NCI-H1417 (cell line): ENCODE data around the gene DOCK11.
"Not testable (repeated sequence)": the region's sequence is repeated elsewhere in the genome, so short reads cannot be mapped to it uniquely, and the experiment has no call there.

Experiments used
- DNase-seq, 3 experiments: peaks; one replicate each; lab custom pipeline; 2025; lab: John Stamatoyannopoulos, UW

DOCK11 gene

GRCh38 chrX:118694638-118695037 is 199.0 kb downstream of the DOCK11 start:
- no peak for DNase-seq

- no peak for DNase-seq
These were observed 203.0 kb downstream of the DOCK11 start for GRCh38 chrX:118698516-118699170.

GRCh38 chrX:118702741-118703140 is 207.1 kb downstream of the DOCK11 start:
- DNase-seq, result no peak

GRCh38 chrX:118706681-118707080 is 211.1 kb downstream of the DOCK11 start:
- no peak for DNase-seq

- no peak for DNase-seq
These were observed 218.9 kb downstream of the DOCK11 start for GRCh38 chrX:118714521-118714920.

- not testable (repeated sequence) for DNase-seq
These were observed 220.3 kb downstream of the DOCK11 start for GRCh38 chrX:118715917-118716316.

GRCh38 chrX:118716833-118717232 is 221.2 kb downstream of the DOCK11 start:
- DNase-seq, result not testable (repeated sequence)

GRCh38 chrX:118717678-118718391 is 222.2 kb downstream of the DOCK11 start:
- DNase-seq, result no peak

GRCh38 chrX:118718737-118719136 is 223.1 kb downstream of the DOCK11 start:
- no peak for DNase-seq

GRCh38 chrX:118720058-118720707 is 224.6 kb downstream of the DOCK11 start:
- DNase-seq, result no peak

- DNase-seq, result no peak
These were observed 227.8 kb downstream of the DOCK11 start for GRCh38 chrX:118723376-118723775.

- no peak for DNase-seq
These were observed 228.8 kb downstream of the DOCK11 start for GRCh38 chrX:118724365-118724764.

- no peak for DNase-seq
These were observed 229.2 kb downstream of the DOCK11 start for GRCh38 chrX:118724775-118725174.

- no peak for DNase-seq
These were observed 230.8 kb downstream of the DOCK11 start for GRCh38 chrX:118726396-118726795.

- DNase-seq, result peak; percentile 87 to 91 (median 88)
These were observed 231.5 kb downstream of the DOCK11 start, which contains the start of gene IL13RA1 for GRCh38 chrX:118726887-118727685. TSS of gene IL13RA1 (plus strand) at chrX:118727606. CDS start at chrX:118727639, 33 bp downstream.

GRCh38 chrX:118727686-118728339 is 232.2 kb downstream of the DOCK11 start:
- DNase-seq, result peak in 2 of 3 experiments; percentile 53 to 72

GRCh38 chrX:118729042-118729652 is 233.5 kb downstream of the DOCK11 start:
- no peak for DNase-seq

GRCh38 chrX:118730500-118731247 is 235.1 kb downstream of the DOCK11 start:
- DNase-seq, result no peak

- not testable (repeated sequence) for DNase-seq
These were observed 236.9 kb downstream of the DOCK11 start for GRCh38 chrX:118732551-118732950.

GRCh38 chrX:118734909-118735308 is 239.3 kb downstream of the DOCK11 start:
- DNase-seq, result no peak
